B cell (primary cell): ENCODE results near the gene CCDC54.

Experiments used
- CTCF ChIP-seq: fragments of 200-600 bp; IDR thresholded peaks from one replicate; pipeline ENCODE4 v1.8.0; 2022; ENCODE audit warnings: antibody characterized with exemption, mild to moderate bottlenecking
- EZH2 ChIP-seq: IDR thresholded peaks from 2 replicates; pipeline ENCODE4 v1.6.1; 2012; ENCODE audit warnings: borderline replicate concordance, low read depth, mild to moderate bottlenecking, moderate library complexity, low read length; ENCODE audit not compliant: insufficient read depth, poor library complexity, severe bottlenecking

GRCh38 chr3:107377151-107377550, at the start of gene CCDC54:
- TF ChIP-seq CTCF, result no peak
- no peak for TF ChIP-seq EZH2
